AG04449 (cell line): ENCODE results near the gene NR0B1.

Experiments
- CTCF ChIA-PET: fragments of 350-600 bp; formaldehyde crosslinking; extraction: SDS; loops from one replicate; lab custom pipeline; 2021; ENCODE audit warnings: antibody characterized with exemption; lab: Yijun Ruan, JAX
- POLR2A ChIA-PET: fragments of 400-600, 350-600 bp; formaldehyde crosslinking; extraction: SDS; loops from one replicate; lab custom pipeline; 2020; ENCODE audit warnings: antibody characterized with exemption, inconsistent platforms; lab: Yijun Ruan, JAX
- DNase-seq: peaks from one replicate; pipeline ENCODE4 v3.0.0-alpha.2; 2010; ENCODE audit warnings: low read depth, low spot score
- H3K4me3 ChIP-seq: 2 replicates; pipeline ENCODE4 v1.5.1; 2011; ENCODE audit warnings: low read depth, mild to moderate bottlenecking, control low read depth, low read length
- TF ChIP-seq, protein P1 (sequence below): IDR thresholded peaks from one replicate; pipeline ENCODE4 v1.5.1; 2011; ENCODE audit warnings: mild to moderate bottlenecking, moderate library complexity, low read length, control low read depth, inconsistent platforms; ENCODE audit not compliant: insufficient read depth; ENCODE audit errors: missing control alignments

Gene NR0B1

DNA sequence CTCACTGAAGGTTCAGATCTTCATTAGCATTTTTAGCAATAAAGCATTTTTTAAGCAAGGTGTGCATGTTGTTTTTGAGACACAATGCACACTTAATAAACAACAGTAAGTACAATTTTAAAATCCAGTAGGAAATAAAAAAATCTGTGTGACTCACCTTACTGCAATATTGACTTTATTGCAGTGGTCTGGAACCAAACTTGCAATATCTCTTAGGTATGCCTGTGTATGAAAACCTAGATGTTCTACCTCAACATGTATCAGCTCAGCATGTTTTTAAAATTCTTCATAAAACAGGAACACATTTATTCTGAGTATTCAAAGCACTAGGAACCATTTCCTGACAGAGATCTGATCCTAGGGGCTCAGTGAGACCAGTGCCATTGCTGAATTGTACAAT is 26.7 kb downstream of the NR0B1 start:
- ChIA-PET POLR2A (no interaction called here), CTCF (interaction anchor here (1.0 kb wide), 1 partner anchor 9 kb away, joined by 3 read pairs; no protein-coding TSS in a partner anchor)
- H3K4me3 ChIP-seq, result no peak overlapping the region
- TF ChIP-seq, protein P1, sequence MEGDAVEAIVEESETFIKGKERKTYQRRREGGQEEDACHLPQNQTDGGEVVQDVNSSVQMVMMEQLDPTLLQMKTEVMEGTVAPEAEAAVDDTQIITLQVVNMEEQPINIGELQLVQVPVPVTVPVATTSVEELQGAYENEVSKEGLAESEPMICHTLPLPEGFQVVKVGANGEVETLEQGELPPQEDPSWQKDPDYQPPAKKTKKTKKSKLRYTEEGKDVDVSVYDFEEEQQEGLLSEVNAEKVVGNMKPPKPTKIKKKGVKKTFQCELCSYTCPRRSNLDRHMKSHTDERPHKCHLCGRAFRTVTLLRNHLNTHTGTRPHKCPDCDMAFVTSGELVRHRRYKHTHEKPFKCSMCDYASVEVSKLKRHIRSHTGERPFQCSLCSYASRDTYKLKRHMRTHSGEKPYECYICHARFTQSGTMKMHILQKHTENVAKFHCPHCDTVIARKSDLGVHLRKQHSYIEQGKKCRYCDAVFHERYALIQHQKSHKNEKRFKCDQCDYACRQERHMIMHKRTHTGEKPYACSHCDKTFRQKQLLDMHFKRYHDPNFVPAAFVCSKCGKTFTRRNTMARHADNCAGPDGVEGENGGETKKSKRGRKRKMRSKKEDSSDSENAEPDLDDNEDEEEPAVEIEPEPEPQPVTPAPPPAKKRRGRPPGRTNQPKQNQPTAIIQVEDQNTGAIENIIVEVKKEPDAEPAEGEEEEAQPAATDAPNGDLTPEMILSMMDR, result no peak
- DNase-seq, result no peak

DNA sequence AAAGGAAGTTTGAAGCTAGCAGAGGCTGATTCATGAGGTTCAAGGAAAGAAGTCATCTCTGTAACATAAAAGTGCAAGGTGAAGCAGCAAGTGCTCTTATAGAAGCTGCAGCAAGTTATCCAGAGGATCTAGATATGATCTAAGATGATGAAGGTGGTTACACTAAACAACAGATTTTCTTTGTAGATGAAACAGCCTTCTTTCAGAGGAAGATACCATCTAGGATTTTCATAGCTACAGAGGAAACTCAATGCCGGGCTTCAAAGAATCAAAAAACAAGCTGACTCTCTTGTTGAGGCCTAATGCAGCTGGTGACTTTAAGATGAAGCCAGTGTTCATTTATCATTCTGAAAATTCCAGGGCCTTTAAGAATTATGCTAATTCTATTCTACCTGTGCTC is 28.8 kb downstream of the NR0B1 start:
- no peak for DNase-seq
- CTCF ChIA-PET, result no interaction called here
- POLR2A ChIA-PET, result no interaction called here
- TF ChIP-seq, protein P1, result no peak
- no peak overlapping the region for H3K4me3 ChIP-seq

DNA sequence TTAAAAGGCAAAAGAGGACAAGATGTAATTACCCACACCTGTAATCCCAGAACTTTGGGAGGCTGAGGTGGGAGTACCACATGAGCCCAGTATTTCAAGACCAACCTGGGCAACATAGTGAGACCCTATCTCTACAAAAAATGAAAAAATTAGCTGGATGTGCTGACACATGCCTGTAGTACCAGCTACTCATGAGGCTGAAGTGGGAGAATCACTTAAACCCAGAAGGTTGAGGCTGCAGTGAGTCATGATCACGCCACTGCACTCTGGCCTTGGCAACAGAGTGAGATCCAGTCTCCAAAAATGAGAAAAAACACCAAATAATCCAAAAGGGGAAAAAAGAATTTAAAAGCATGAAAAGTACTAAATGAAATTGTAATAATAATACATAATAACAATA is 30.8 kb downstream of the NR0B1 start:
- TF ChIP-seq, protein P1, result no peak

DNA sequence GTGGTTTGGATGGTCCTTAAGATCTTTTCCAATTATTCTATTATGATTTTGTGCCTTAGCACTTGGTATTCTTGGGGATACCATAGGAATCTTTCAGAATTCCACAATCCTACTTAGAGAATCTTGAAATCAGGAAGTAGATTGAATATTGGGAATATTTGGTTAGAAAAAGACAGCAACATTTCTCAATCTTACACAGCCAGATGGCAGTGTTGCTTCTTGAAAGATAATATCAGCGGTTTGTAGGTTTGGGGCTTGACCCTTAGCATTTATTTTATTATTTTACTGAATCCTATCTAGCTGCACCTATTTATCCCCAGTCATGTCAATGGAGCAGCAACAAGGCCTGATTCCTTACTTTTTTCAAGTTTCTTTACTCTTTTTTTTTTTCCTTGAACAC is 33.7 kb downstream of the NR0B1 start:
- DNase-seq, result no peak
- TF ChIP-seq, protein P1, result no peak
- H3K4me3 ChIP-seq, result no peak overlapping the region
- POLR2A ChIA-PET, result no interaction called here
- CTCF ChIA-PET, result interaction anchor here (2.5 kb wide), 1 partner anchor 230 kb away, joined by 9 read pairs; no protein-coding TSS in a partner anchor

More for the DNA sequence above, 30.8 kb downstream of the NR0B1 start:
- ChIA-PET CTCF (interaction anchor here (1.2 kb wide), 1 partner anchor 225 kb away, joined by 4 read pairs; no protein-coding TSS in a partner anchor), POLR2A (no interaction called here)
- DNase-seq, result no peak
- H3K4me3 ChIP-seq, result no peak overlapping the region

DNA sequence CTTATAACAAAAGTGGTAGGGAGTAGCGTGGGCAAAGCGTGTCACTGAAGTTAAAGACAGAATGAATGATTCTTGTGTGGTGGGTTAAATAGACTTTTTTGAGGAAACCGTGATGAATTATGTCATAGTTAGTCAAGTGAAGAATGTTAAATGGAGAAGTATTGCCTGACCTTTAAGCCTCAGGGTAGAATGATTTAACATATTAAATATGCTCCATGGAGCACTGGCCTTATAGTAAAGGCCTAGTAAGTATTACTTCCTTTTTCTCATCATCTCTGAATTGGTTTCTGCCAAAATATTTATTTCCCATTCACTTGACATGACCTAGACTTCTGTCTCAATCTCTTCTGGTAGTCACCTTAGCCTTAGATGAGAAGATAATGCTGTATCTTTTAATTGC is 38.6 kb downstream of the NR0B1 start:
- no peak overlapping the region for H3K4me3 ChIP-seq
- TF ChIP-seq, protein P1, result no peak
- ChIA-PET POLR2A (no interaction called here), CTCF (no interaction called here)
- DNase-seq, result no peak

DNA sequence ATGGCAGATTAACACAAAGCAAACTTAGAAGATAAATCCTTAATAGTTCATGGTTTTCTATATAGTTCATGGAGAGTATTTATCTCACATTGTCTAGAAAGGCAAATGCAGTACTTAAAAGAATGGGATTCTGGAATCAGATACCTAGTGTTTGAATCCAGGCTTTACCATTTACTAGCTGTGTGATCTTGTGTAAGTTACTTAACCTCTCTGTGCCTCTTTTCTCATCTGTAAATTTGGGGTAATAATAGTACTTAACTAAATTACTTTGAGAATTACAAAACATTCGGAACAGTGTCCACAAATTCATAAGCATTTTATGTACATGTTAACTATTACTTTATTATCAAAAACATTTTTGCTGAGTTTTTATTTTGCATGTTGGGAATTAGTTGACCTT is 46.4 kb downstream of the NR0B1 start:
- POLR2A ChIA-PET, result no interaction called here
- TF ChIP-seq, protein P1, result no peak
- CTCF ChIA-PET, result no interaction called here
- no peak overlapping the region for H3K4me3 ChIP-seq
- no peak for DNase-seq
